ENCODE data around the gene TTC7B.

DNA sequence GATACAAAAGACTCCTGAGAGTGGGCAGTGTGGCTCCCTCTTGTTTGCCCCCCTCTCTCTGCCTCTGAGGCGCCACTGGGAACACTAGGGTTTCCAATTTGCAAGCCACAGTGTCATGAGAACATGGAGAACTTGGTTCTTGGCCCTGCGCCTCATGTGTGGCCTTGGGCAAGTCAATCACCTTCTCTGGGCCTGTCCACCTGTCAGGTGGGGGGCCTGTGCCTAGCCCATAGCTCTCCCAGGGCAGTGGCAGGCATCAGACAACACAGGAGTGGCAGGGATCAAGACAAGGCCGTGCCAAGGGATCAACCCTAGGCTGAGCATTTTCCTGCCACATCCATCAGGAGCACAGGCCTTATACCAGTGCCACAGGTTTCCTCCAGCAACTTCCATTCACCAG is 234.1 kb downstream of the TTC7B start:
- TF ChIP-seq CTCF (IDR thresholded peaks at IDR 0.05) (no peak), POLR2AphosphoS5 (IDR thresholded peaks at IDR 0.05) (no peak)
